ENCODE results near the gene LRP6.

GRCh38 chr12:12282202-12282601, 15.4 kb upstream of the LRP6 start:
- TF ChIP-seq, protein P1, sequence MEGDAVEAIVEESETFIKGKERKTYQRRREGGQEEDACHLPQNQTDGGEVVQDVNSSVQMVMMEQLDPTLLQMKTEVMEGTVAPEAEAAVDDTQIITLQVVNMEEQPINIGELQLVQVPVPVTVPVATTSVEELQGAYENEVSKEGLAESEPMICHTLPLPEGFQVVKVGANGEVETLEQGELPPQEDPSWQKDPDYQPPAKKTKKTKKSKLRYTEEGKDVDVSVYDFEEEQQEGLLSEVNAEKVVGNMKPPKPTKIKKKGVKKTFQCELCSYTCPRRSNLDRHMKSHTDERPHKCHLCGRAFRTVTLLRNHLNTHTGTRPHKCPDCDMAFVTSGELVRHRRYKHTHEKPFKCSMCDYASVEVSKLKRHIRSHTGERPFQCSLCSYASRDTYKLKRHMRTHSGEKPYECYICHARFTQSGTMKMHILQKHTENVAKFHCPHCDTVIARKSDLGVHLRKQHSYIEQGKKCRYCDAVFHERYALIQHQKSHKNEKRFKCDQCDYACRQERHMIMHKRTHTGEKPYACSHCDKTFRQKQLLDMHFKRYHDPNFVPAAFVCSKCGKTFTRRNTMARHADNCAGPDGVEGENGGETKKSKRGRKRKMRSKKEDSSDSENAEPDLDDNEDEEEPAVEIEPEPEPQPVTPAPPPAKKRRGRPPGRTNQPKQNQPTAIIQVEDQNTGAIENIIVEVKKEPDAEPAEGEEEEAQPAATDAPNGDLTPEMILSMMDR (IDR thresholded peaks at IDR 0.05) = no peak
- TF ChIP-seq POLR2A (IDR thresholded peaks at IDR 0.05) = no peak
